ENCODE results near the gene MRGPRF. TPM values are rescaled to one million over a fixed set of nuclear protein-coding genes. Genes with fewer than 3 reads are reported as not detected.

Gene MRGPRF
- total RNA-seq, 1 donor from 2014 or later: 1.2 TPM

DNA sequence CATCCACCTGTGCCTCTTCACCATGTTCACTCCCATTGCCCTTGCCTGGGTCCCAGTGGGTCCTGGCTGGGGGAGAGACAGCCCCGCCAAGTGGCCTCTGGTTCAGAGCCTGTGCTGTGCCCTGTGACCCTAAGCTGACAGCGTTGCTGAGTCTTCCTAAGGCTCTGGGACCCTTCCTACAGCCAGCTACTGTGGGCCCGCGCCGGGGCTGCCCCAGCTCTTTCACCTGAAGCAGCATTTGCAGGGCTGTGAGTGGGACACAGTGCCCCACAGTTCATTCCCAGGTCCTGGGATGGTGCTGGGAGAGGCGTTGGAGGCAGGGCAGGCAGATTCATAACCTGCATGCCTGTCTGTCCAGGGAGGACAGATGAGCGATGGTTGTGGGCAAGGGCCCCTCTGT lies 46.4 kb upstream of the MRGPRF start:
- TF ChIP-seq, protein P1, sequence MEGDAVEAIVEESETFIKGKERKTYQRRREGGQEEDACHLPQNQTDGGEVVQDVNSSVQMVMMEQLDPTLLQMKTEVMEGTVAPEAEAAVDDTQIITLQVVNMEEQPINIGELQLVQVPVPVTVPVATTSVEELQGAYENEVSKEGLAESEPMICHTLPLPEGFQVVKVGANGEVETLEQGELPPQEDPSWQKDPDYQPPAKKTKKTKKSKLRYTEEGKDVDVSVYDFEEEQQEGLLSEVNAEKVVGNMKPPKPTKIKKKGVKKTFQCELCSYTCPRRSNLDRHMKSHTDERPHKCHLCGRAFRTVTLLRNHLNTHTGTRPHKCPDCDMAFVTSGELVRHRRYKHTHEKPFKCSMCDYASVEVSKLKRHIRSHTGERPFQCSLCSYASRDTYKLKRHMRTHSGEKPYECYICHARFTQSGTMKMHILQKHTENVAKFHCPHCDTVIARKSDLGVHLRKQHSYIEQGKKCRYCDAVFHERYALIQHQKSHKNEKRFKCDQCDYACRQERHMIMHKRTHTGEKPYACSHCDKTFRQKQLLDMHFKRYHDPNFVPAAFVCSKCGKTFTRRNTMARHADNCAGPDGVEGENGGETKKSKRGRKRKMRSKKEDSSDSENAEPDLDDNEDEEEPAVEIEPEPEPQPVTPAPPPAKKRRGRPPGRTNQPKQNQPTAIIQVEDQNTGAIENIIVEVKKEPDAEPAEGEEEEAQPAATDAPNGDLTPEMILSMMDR (IDR thresholded peaks at IDR 0.05; ENCODE audit: insufficient read depth, low read length, poor library complexity, severe bottlenecking): no peak
- Histone ChIP-seq H3K4me3 (ENCODE audit: low read depth, low read length) (no peak overlapping the region), H3K27me3 (ENCODE audit: control insufficient read depth, insufficient read depth, low read length) (no peaks in the 10 kb centered on the region), H3K36me3 (ENCODE audit: control insufficient read depth, insufficient read depth, low read length) (peaks cover 5% of the 10 kb centered on the region)
- DNase-seq (ENCODE audit: low read depth): no peak

DNA sequence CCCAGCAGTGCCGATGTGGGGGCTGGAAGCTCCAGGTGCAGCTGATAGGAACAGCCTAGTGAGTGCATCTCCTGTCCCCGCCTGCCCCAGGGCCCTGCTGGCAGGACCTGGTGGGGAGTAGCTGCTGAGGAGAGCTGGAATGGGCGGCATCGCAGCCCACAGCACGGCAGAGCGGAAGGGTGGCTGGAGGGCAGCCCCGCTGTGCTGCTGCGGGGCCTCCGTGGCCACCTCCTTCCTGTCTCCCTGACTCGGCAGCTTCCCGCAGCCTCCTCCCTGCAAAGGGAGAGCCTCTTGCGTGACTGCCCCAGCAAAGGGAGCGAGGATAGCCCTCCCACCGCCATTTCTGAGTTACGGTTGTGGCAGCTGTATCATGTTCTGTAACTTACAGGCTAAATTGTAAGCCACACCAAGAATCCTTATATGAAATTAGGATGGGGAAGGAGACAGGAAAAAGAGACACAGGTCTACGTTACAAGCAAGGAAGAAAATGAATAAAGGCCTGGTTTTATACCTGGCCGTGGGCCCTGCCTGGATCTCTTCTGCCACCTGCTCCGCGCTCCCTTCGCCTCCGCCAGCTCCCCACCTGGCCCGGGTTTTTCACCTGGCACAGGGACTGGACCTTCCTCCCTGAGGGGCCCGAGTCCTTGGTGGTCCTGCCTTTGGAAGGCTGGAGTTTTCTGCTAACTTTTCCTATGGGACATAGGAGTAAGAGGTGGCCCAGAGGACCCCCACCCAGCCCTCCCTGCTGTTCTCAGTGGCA lies 45.6 kb upstream of the MRGPRF start:
- no peak for DNase-seq (ENCODE audit: low read depth)
- Histone ChIP-seq H3K27me3 (ENCODE audit: control insufficient read depth, insufficient read depth, low read length) (no peaks in the 10 kb centered on the region), H3K4me3 (ENCODE audit: low read depth, low read length) (no peak overlapping the region), H3K36me3 (ENCODE audit: control insufficient read depth, insufficient read depth, low read length) (peaks cover 5% of the 10 kb centered on the region)
- TF ChIP-seq, protein P1 (IDR thresholded peaks at IDR 0.05; ENCODE audit: insufficient read depth, low read length, poor library complexity, severe bottlenecking): no peak

DNA sequence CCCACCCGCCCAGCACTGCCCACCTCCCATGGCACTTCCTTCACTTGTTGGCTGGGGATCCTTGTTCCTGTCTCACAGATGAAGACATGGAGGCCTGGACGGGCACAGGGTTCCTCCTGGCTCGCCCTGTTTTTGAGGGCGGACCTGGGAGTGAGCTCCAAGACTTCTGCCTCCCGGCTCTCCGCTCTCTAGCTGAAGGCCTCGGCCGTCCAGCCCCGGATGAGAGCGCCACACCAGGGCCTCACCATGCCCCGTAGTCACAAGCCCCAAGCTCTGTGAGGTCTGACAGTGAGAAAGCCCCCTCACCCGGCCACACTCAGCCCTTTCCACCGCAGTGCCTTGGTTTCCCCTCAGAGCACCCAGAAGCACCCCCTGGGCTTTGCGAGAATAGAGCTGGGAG lies 44.8 kb upstream of the MRGPRF start:
- TF ChIP-seq, protein P1 (IDR thresholded peaks at IDR 0.05; ENCODE audit: insufficient read depth, low read length, poor library complexity, severe bottlenecking): no peak
- H3K4me3 ChIP-seq (ENCODE audit: low read depth, low read length): no peak overlapping the region
- no peak for DNase-seq (ENCODE audit: low read depth)
- H3K36me3 ChIP-seq (ENCODE audit: control insufficient read depth, insufficient read depth, low read length): peaks cover 3% of the 10 kb centered on the region
- H3K27me3 ChIP-seq (ENCODE audit: control insufficient read depth, insufficient read depth, low read length): no peaks in the 10 kb centered on the region

DNA sequence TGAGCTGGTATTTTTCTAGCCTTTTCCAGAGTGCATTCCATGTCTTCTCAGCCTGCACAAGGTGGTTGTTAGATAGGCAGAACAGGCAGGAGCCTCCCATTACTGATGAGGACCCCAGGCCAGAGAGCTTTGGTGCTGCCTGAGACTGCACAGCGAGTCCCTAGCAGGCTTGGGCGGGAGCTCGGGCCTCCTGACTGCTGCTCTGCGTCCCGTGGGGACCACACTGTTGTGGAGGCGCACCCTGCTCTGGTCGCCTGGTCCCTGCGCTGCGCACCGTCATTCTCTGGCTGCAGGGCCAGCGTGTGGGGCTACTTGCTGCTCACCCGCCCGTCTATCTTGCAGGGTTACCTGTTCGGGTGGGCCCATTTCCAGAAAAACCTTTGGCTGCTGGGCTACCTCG lies 44.2 kb upstream of the MRGPRF start:
- TF ChIP-seq, protein P1 (IDR thresholded peaks at IDR 0.05; ENCODE audit: insufficient read depth, low read length, poor library complexity, severe bottlenecking): no peak
- Histone ChIP-seq H3K27me3 (ENCODE audit: control insufficient read depth, insufficient read depth, low read length) (no peaks in the 10 kb centered on the region), H3K4me3 (ENCODE audit: low read depth, low read length) (no peak overlapping the region), H3K36me3 (ENCODE audit: control insufficient read depth, insufficient read depth, low read length) (peaks cover 3% of the 10 kb centered on the region)
- no peak for DNase-seq (ENCODE audit: low read depth)

DNA sequence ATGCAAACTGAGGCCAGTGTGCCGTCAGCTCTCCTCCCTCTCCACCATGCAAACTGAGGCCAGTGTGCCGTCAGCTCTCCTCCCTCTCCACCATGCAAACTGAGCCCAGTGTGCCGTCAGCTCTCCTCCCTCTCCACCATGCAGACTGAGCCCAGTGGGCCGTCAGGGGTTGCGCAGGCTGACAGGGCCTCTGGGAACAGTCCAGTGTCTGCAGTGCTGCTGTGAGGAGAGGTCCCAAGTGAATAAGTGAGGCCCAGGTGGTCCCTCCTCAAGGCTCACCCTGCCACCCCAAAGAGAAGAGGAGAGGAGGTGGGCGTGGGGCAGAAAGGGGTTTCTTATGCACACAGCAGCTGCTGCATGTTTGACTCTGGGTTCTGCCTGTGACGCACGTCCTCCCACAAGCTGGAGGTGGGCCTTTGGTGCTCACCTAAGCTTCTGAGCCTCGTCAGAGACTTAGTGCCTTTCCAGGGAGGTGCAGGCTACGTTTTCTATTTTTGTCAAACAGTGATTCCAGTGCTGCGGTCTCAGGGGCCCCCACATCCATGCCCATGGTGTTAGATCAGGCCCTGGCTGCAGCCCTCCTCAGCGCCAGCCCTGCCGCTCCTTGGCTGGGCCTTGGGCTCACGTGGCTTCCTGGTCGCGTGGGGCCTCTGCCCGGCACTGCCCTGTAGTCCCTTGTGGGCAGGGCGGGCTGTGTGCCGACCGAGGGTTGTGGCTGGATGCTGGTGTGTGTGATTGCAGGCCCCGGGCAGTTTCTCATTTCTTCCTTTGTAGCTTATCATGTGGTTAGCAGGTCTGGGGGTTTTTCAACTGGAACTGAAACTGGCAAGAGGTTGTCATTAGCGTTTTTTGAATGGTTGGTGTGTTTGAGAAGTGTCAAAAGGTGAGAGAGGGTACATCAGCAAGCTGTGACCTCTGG lies 42.8 kb upstream of the MRGPRF start:
- peaks cover 3% of the 10 kb centered on the region for H3K36me3 ChIP-seq (ENCODE audit: control insufficient read depth, insufficient read depth, low read length)
- no peak overlapping the region for H3K4me3 ChIP-seq (ENCODE audit: low read depth, low read length)
- no peak for DNase-seq (ENCODE audit: low read depth)
- TF ChIP-seq, protein P1 (IDR thresholded peaks at IDR 0.05; ENCODE audit: insufficient read depth, low read length, poor library complexity, severe bottlenecking): no peak
- H3K27me3 ChIP-seq (ENCODE audit: control insufficient read depth, insufficient read depth, low read length): no peaks in the 10 kb centered on the region
